ENCODE results near the gene PDLIM5. TPM values are rescaled to one million over a fixed set of nuclear protein-coding genes. Genes with fewer than 3 reads are reported as not detected.

PDLIM5 gene
- total and polyA plus RNA-seq, 7 experiments from 2014 or later: 14.4 to 61.7 (median 35.7) TPM

GRCh38 chr4:94639298-94639697 is 187.6 kb downstream of the PDLIM5 start:
- Histone ChIP-seq H3K27ac (ENCODE audit: low read depth, low read length) (no peak overlapping the region), H3K9me3 (ENCODE audit: control insufficient read depth in 2 of 3, low read length in 3 of 3) (no peaks in the 10 kb centered on the region), H3K4me1 (ENCODE audit: control insufficient read depth in 2 of 2, insufficient read depth in 2 of 2, low read length in 2 of 2) (no peaks in the 10 kb centered on the region), H3K27me3 (ENCODE audit: control insufficient read depth in 2 of 2, insufficient read depth in 2 of 2, low read length in 2 of 2) (no peaks in the 10 kb centered on the region), H3K36me3 (ENCODE audit: control insufficient read depth in 2 of 3, insufficient read depth in 3 of 3, low read length in 3 of 3) (peaks cover 0 to 4% (median 4%) of the 10 kb centered on the region in 3 experiments), H3K4me3 (ENCODE audit: low read length) (no peak overlapping the region)
- H3K36me3 Mint-ChIP-seq: peaks cover 0 to 44% (median 21%) of the 10 kb centered on the region in 5 donors
- intact Hi-C loops (cut with micrococcal nuclease): no loop called here
- no peaks in the 10 kb centered on the region for H3K4me1 Mint-ChIP-seq
- H3K9me3 Mint-ChIP-seq: no peaks in the 10 kb centered on the region
- H3K27ac Mint-ChIP-seq: no peak overlapping the region
- POLR2A ChIA-PET: no interaction called here
- no peak overlapping the region for H3K4me3 Mint-ChIP-seq
- DNase-seq: no peak
- H3K27me3 Mint-ChIP-seq: no peaks in the 10 kb centered on the region
- ATAC-seq: no peak
- CTCF ChIA-PET: no interaction called here

DNA sequence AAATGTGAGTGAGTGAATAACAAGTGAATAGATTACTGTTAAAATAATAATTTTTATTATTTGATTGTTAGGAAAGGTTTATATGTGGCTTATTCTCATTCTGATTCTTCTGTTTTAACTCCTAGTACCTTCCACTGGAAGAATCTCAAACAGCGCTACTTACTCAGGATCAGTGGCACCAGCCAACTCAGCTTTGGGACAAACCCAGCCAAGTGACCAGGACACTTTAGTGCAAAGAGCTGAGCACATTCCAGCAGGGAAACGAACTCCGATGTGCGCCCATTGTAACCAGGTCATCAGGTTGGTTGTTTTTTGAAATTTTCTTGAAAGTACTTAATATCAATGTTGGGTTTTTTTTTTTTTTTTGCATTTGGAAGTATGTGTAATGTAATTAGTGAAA is 188.4 kb downstream of the PDLIM5 start:
- Histone ChIP-seq H3K27ac (ENCODE audit: low read depth, low read length) (no peak overlapping the region), H3K4me3 (ENCODE audit: low read length) (no peak overlapping the region), H3K4me1 (ENCODE audit: control insufficient read depth in 2 of 2, insufficient read depth in 2 of 2, low read length in 2 of 2) (no peaks in the 10 kb centered on the region), H3K9me3 (ENCODE audit: control insufficient read depth in 2 of 3, low read length in 3 of 3) (no peaks in the 10 kb centered on the region), H3K36me3 (ENCODE audit: control insufficient read depth in 2 of 3, insufficient read depth in 3 of 3, low read length in 3 of 3) (peaks cover 0 to 4% (median 4%) of the 10 kb centered on the region in 3 experiments), H3K27me3 (ENCODE audit: control insufficient read depth in 2 of 2, insufficient read depth in 2 of 2, low read length in 2 of 2) (no peaks in the 10 kb centered on the region)
- intact Hi-C loops (cut with micrococcal nuclease): no loop called here
- Mint-ChIP-seq H3K27ac (no peak overlapping the region), H3K9me3 (no peaks in the 10 kb centered on the region), H3K4me1 (no peaks in the 10 kb centered on the region), H3K4me3 (no peak overlapping the region), H3K36me3 (peaks cover 0 to 45% (median 23%) of the 10 kb centered on the region in 5 donors), H3K27me3 (no peaks in the 10 kb centered on the region)
- ATAC-seq (no peak), DNase-seq (no peak)
- POLR2A ChIA-PET: no interaction called here
- CTCF ChIA-PET: interaction anchor here (0.5 kb wide), 1 partner anchor 19 kb away, joined by 3 read pairs; no protein-coding TSS in a partner anchor

DNA sequence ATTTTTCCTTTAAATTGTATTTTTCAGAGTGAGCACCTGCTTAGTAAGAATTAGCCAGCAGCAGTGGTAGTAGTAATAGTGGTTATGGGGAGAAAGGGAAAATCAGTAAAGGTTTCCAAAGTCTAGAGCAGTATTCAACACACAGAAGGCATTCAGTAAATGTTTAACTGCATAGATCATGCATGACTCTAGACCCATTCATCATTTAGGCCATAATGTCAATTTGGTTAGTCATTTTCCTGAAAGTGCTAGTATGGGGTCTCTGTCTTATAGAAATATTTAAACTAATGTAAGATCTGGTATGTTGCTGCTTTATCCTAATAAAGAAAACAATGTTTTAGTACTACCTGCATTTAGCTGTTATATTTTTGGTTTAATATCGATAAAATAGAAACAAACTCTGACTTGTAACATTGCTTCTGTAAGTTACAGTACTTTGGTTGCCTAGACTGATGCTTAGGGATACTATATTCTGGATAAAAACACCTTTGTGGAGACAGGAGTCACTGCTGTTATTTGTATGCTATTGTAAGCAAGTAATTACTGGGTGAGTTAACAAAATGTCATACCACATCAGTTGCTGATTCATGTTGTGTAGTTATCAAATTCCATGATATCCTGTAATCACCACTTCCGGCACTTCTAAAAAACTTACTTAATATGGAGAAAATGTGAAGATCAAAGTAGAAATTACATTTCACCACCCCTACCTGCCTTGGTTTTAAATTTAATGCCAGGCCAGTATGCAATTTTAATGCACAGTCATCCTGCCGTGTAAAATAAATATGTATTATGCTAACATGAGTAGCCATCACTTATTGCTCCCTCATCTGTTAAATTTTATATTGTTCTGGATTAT is 190.2 kb downstream of the PDLIM5 start:
- ChIA-PET CTCF (no interaction called here), POLR2A (no interaction called here)
- Histone ChIP-seq H3K27me3 (ENCODE audit: control insufficient read depth in 2 of 2, insufficient read depth in 2 of 2, low read length in 2 of 2) (no peaks in the 10 kb centered on the region), H3K4me1 (ENCODE audit: control insufficient read depth in 2 of 2, insufficient read depth in 2 of 2, low read length in 2 of 2) (no peaks in the 10 kb centered on the region), H3K27ac (ENCODE audit: low read depth, low read length) (no peak overlapping the region), H3K36me3 (ENCODE audit: control insufficient read depth in 2 of 3, insufficient read depth in 3 of 3, low read length in 3 of 3) (peaks cover 0 to 4% (median 4%) of the 10 kb centered on the region in 3 experiments), H3K4me3 (ENCODE audit: low read length) (no peak overlapping the region), H3K9me3 (ENCODE audit: control insufficient read depth in 2 of 3, low read length in 3 of 3) (no peaks in the 10 kb centered on the region)
- ATAC-seq (no peak), DNase-seq (no peak)
- no peaks in the 10 kb centered on the region for H3K27me3 Mint-ChIP-seq
- intact Hi-C loops (cut with micrococcal nuclease): no loop called here
- H3K27ac Mint-ChIP-seq: no peak overlapping the region
- H3K4me3 Mint-ChIP-seq: no peak overlapping the region
- no peaks in the 10 kb centered on the region for H3K4me1 Mint-ChIP-seq
- no peaks in the 10 kb centered on the region for H3K9me3 Mint-ChIP-seq
- peaks cover 0 to 61% (median 32%) of the 10 kb centered on the region in 5 donors for H3K36me3 Mint-ChIP-seq

DNA sequence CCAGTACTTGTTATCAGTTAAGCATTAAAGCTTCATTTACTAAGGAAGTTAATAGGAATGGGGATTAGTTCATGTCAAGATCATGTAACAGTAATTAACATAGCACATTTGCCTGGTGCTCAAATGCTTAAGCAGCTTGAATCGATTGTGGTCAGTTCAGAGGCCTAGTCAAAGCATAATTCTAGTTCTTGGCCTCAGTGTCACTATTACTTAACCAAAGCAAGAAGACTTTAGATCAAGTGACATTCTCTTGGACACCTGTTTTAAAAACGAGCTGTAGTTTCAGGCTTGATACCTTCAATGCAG is 190.8 kb downstream of the PDLIM5 start:
- DNase-seq (no peak), ATAC-seq (no peak)
- ChIA-PET CTCF (no interaction called here), POLR2A (no interaction called here)
- no peaks in the 10 kb centered on the region for H3K4me1 ChIP-seq (ENCODE audit: control insufficient read depth in 2 of 2, insufficient read depth in 2 of 2, low read length in 2 of 2)
- peaks cover 0 to 61% (median 33%) of the 10 kb centered on the region in 5 donors for H3K36me3 Mint-ChIP-seq
- intact Hi-C loops (cut with micrococcal nuclease): no loop called here
- no peaks in the 10 kb centered on the region for H3K9me3 Mint-ChIP-seq
- H3K4me1 Mint-ChIP-seq: no peaks in the 10 kb centered on the region
- no peaks in the 10 kb centered on the region for H3K27me3 Mint-ChIP-seq
- H3K27me3 ChIP-seq (ENCODE audit: control insufficient read depth in 2 of 2, insufficient read depth in 2 of 2, low read length in 2 of 2): no peaks in the 10 kb centered on the region
- H3K27ac ChIP-seq (ENCODE audit: low read depth, low read length): no peak overlapping the region
- H3K4me3 ChIP-seq (ENCODE audit: low read length): no peak overlapping the region
- peaks cover 0 to 4% (median 4%) of the 10 kb centered on the region in 3 experiments for H3K36me3 ChIP-seq (ENCODE audit: control insufficient read depth in 2 of 3, insufficient read depth in 3 of 3, low read length in 3 of 3)
- H3K4me3 Mint-ChIP-seq: no peak overlapping the region
- H3K9me3 ChIP-seq (ENCODE audit: control insufficient read depth in 2 of 3, low read length in 3 of 3): no peaks in the 10 kb centered on the region
- H3K27ac Mint-ChIP-seq: no peak overlapping the region

- CTCF ChIA-PET: no interaction called here
- H3K4me3 ChIP-seq (ENCODE audit: low read length): no peak overlapping the region
- Mint-ChIP-seq H3K4me3 (no peak overlapping the region), H3K36me3 (peaks cover 0 to 49% (median 17%) of the 10 kb centered on the region in 5 donors), H3K27me3 (no peaks in the 10 kb centered on the region), H3K27ac (no peak overlapping the region), H3K9me3 (no peaks in the 10 kb centered on the region), H3K4me1 (peaks cover 0 to under 1% (median 0%) of the 10 kb centered on the region in 7 donors)
- no peak for ATAC-seq
- no peak overlapping the region for H3K27ac ChIP-seq (ENCODE audit: low read depth, low read length)
- intact Hi-C loops (cut with micrococcal nuclease): no loop called here
- H3K27me3 ChIP-seq (ENCODE audit: control insufficient read depth in 2 of 2, insufficient read depth in 2 of 2, low read length in 2 of 2): no peaks in the 10 kb centered on the region
- H3K4me1 ChIP-seq (ENCODE audit: control insufficient read depth in 2 of 2, insufficient read depth in 2 of 2, low read length in 2 of 2): no peaks in the 10 kb centered on the region
- DNase-seq: no peak
- no peaks in the 10 kb centered on the region for H3K36me3 ChIP-seq (ENCODE audit: control insufficient read depth in 2 of 3, insufficient read depth in 3 of 3, low read length in 3 of 3)
- POLR2A ChIA-PET: no interaction called here
- no peaks in the 10 kb centered on the region for H3K9me3 ChIP-seq (ENCODE audit: control insufficient read depth in 2 of 3, low read length in 3 of 3)
Measured at GRCh38 chr4:94648699-94649098, 197.0 kb downstream of the PDLIM5 start.

DNA sequence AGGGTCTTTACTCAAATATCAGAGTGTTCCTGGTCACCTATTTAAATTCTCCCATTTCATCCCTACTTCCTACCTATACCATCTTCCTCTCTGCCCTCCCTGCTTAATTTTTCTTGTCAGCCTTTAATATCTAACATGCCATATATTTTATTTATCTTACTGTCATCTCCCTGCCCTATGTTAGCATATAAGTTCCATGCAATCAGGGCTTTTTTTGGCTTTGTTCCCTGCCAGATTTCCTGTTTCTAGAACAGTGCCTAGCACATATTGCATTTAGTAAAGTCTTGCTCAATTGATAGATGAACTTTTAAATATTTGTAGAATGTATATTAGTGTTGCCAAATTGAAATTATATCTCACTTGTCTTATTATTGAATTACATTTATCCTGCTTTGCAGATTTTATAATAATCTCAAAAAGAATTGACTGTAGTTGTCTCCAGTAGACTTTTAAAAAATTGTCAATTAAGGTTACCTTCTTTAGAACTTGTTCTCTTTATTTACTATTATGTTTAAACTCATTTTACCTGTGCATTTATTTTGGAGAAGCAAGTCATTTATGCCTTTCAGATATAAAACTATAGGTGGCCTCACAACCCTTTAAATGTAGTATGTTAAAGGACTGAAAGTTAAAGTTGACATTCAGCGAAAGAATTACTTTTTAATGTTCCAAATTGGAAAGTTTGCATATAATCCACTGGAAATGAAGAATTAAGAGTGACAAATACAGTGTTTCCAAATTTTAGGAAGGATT is 197.8 kb downstream of the PDLIM5 start:
- Mint-ChIP-seq H3K9me3 (no peaks in the 10 kb centered on the region), H3K4me3 (no peak overlapping the region), H3K27ac (no peak overlapping the region), H3K27me3 (no peaks in the 10 kb centered on the region), H3K4me1 (peaks cover 0 to 1% (median 0%) of the 10 kb centered on the region in 7 donors), H3K36me3 (peaks cover 0 to 54% (median 17%) of the 10 kb centered on the region in 5 donors)
- H3K27ac ChIP-seq (ENCODE audit: low read depth, low read length): no peak overlapping the region
- H3K4me3 ChIP-seq (ENCODE audit: low read length): no peak overlapping the region
- H3K4me1 ChIP-seq (ENCODE audit: control insufficient read depth in 2 of 2, insufficient read depth in 2 of 2, low read length in 2 of 2): no peaks in the 10 kb centered on the region
- ChIA-PET POLR2A (no interaction called here), CTCF (no interaction called here)
- intact Hi-C loops (cut with micrococcal nuclease): no loop called here
- ATAC-seq (no peak), DNase-seq (no peak)
- no peaks in the 10 kb centered on the region for H3K9me3 ChIP-seq (ENCODE audit: control insufficient read depth in 2 of 3, low read length in 3 of 3)
- no peaks in the 10 kb centered on the region for H3K27me3 ChIP-seq (ENCODE audit: control insufficient read depth in 2 of 2, insufficient read depth in 2 of 2, low read length in 2 of 2)
- H3K36me3 ChIP-seq (ENCODE audit: control insufficient read depth in 2 of 3, insufficient read depth in 3 of 3, low read length in 3 of 3): no peaks in the 10 kb centered on the region

- Mint-ChIP-seq H3K4me1 (peaks cover 0 to 1% (median 0%) of the 10 kb centered on the region in 7 donors), H3K36me3 (peaks cover 0 to 54% (median 17%) of the 10 kb centered on the region in 5 donors), H3K27me3 (no peaks in the 10 kb centered on the region), H3K9me3 (no peaks in the 10 kb centered on the region), H3K27ac (no peak overlapping the region), H3K4me3 (no peak overlapping the region)
- DNase-seq: no peak
- POLR2A ChIA-PET: no interaction called here
- ATAC-seq: no peak
- H3K4me1 ChIP-seq (ENCODE audit: control insufficient read depth in 2 of 2, insufficient read depth in 2 of 2, low read length in 2 of 2): no peaks in the 10 kb centered on the region
- H3K9me3 ChIP-seq (ENCODE audit: control insufficient read depth in 2 of 3, low read length in 3 of 3): no peaks in the 10 kb centered on the region
- H3K36me3 ChIP-seq (ENCODE audit: control insufficient read depth in 2 of 3, insufficient read depth in 3 of 3, low read length in 3 of 3): no peaks in the 10 kb centered on the region
- H3K27ac ChIP-seq (ENCODE audit: low read depth, low read length): no peak overlapping the region
- H3K4me3 ChIP-seq (ENCODE audit: low read length): no peak overlapping the region
- intact Hi-C loops (cut with micrococcal nuclease): no loop called here
- CTCF ChIA-PET: no interaction called here
- H3K27me3 ChIP-seq (ENCODE audit: control insufficient read depth in 2 of 2, insufficient read depth in 2 of 2, low read length in 2 of 2): no peaks in the 10 kb centered on the region
Measured at GRCh38 chr4:94650134-94650495, 198.4 kb downstream of the PDLIM5 start.
